ENCODE results near the gene THSD7A. TPM values are rescaled to one million over a fixed set of nuclear protein-coding genes. Genes with fewer than 3 reads are reported as not detected.

The THSD7A gene
- polyA plus RNA-seq, 1 donor (not counting 4 experiments of a cell fraction or from before 2014, with no cell fraction given), result not detected

GRCh38 chr7:11436773-11437524, 395.0 kb downstream of the THSD7A start:
- Histone ChIP-seq H3K4me1 (ENCODE audit: control insufficient read depth, extremely low read depth, insufficient read depth, low read length) (no peaks in the 10 kb centered on the region), H3K27ac (ENCODE audit: control insufficient read depth, insufficient read depth, low read length) (no peak overlapping the region), H3K9me3 (ENCODE audit: control insufficient read depth, low read depth, low read length) (no peaks in the 10 kb centered on the region), H3K9ac (ENCODE audit: control insufficient read depth, extremely low read depth, insufficient read depth, low read length) (no peak overlapping the region), H3K36me3 (ENCODE audit: control insufficient read depth in 2 of 2, extremely low read depth in 1 of 2, insufficient read depth in 2 of 2, low read length in 2 of 2) (no peaks in the 10 kb centered on the region), H2AFZ (ENCODE audit: control insufficient read depth, low read length) (no peak overlapping the region), H3K4me3 (ENCODE audit: control insufficient read depth in 2 of 3, extremely low read depth in 1 of 3, insufficient read depth in 2 of 3, low read depth in 1 of 3, low read length in 3 of 3) (no peak overlapping the region), H3K4me2 (ENCODE audit: control insufficient read depth, extremely low read depth, insufficient read depth, low read depth, low read length) (no peak overlapping the region), H3K9me1 (ENCODE audit: control insufficient read depth, extremely low read depth, insufficient read depth, low read length) (no peaks in the 10 kb centered on the region), H3K79me2 (ENCODE audit: control insufficient read depth, insufficient read depth, low read length) (no peaks in the 10 kb centered on the region), H4K20me1 (ENCODE audit: control insufficient read depth, extremely low read depth, insufficient read depth, low read length) (no peaks in the 10 kb centered on the region), H3K27me3 (ENCODE audit: control insufficient read depth, extremely low read depth, insufficient read depth, low read length) (no peaks in the 10 kb centered on the region)
- DNase-seq (ENCODE audit: low read depth, low spot score) (no peak), FAIRE-seq (no peak)
- dilution Hi-C loops (cut with MboI; ENCODE audit: extremely low pct_ligation_motif_present, low sequenced_read_pairs), result no loop called here
- TF ChIP-seq, protein P1, sequence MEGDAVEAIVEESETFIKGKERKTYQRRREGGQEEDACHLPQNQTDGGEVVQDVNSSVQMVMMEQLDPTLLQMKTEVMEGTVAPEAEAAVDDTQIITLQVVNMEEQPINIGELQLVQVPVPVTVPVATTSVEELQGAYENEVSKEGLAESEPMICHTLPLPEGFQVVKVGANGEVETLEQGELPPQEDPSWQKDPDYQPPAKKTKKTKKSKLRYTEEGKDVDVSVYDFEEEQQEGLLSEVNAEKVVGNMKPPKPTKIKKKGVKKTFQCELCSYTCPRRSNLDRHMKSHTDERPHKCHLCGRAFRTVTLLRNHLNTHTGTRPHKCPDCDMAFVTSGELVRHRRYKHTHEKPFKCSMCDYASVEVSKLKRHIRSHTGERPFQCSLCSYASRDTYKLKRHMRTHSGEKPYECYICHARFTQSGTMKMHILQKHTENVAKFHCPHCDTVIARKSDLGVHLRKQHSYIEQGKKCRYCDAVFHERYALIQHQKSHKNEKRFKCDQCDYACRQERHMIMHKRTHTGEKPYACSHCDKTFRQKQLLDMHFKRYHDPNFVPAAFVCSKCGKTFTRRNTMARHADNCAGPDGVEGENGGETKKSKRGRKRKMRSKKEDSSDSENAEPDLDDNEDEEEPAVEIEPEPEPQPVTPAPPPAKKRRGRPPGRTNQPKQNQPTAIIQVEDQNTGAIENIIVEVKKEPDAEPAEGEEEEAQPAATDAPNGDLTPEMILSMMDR (optimal IDR thresholded peaks at IDR 0.05 in 1 of 3, IDR thresholded peaks at IDR 0.05 in 1 of 3, conservative IDR thresholded peaks at IDR 0.05 in 1 of 3; ENCODE audit: extremely low read depth in 1 of 3, insufficient read depth in 2 of 3, low read length in 3 of 3), result no peak
- TF ChIP-seq EZH2 (IDR thresholded peaks at IDR 0.05; ENCODE audit: low read length), result no peak

- H3K27ac ChIP-seq (ENCODE audit: control insufficient read depth, insufficient read depth, low read length), result no peak overlapping the region
- H2AFZ ChIP-seq (ENCODE audit: control insufficient read depth, low read length), result no peak overlapping the region
- dilution Hi-C loops (cut with MboI; ENCODE audit: extremely low pct_ligation_motif_present, low sequenced_read_pairs), result no loop called here
- no peaks in the 10 kb centered on the region for H3K9me3 ChIP-seq (ENCODE audit: control insufficient read depth, low read depth, low read length)
- no peaks in the 10 kb centered on the region for H3K9me1 ChIP-seq (ENCODE audit: control insufficient read depth, extremely low read depth, insufficient read depth, low read length)
- DNase-seq (ENCODE audit: low read depth, low spot score), result no peak
- H3K4me2 ChIP-seq (ENCODE audit: control insufficient read depth, extremely low read depth, insufficient read depth, low read depth, low read length), result no peak overlapping the region
- H3K9ac ChIP-seq (ENCODE audit: control insufficient read depth, extremely low read depth, insufficient read depth, low read length), result no peak overlapping the region
- no peak overlapping the region for H3K4me3 ChIP-seq (ENCODE audit: control insufficient read depth in 2 of 3, extremely low read depth in 1 of 3, insufficient read depth in 2 of 3, low read depth in 1 of 3, low read length in 3 of 3)
- H3K4me1 ChIP-seq (ENCODE audit: control insufficient read depth, extremely low read depth, insufficient read depth, low read length), result no peaks in the 10 kb centered on the region
- TF ChIP-seq, protein P1 (optimal IDR thresholded peaks at IDR 0.05 in 1 of 3, IDR thresholded peaks at IDR 0.05 in 1 of 3, conservative IDR thresholded peaks at IDR 0.05 in 1 of 3; ENCODE audit: extremely low read depth in 1 of 3, insufficient read depth in 2 of 3, low read length in 3 of 3), result no peak
- no peak for TF ChIP-seq EZH2 (IDR thresholded peaks at IDR 0.05; ENCODE audit: low read length)
- H3K36me3 ChIP-seq (ENCODE audit: control insufficient read depth in 2 of 2, extremely low read depth in 1 of 2, insufficient read depth in 2 of 2, low read length in 2 of 2), result no peaks in the 10 kb centered on the region
- no peaks in the 10 kb centered on the region for H3K79me2 ChIP-seq (ENCODE audit: control insufficient read depth, insufficient read depth, low read length)
- FAIRE-seq, result no peak
- H4K20me1 ChIP-seq (ENCODE audit: control insufficient read depth, extremely low read depth, insufficient read depth, low read length), result no peaks in the 10 kb centered on the region
- H3K27me3 ChIP-seq (ENCODE audit: control insufficient read depth, extremely low read depth, insufficient read depth, low read length), result no peaks in the 10 kb centered on the region
Measured at GRCh38 chr7:11436316-11436715, 395.7 kb downstream of the THSD7A start.

Data from keratinocyte (primary cell).